Left kidney (tissue), 2 donors: Measurements from ENCODE around the gene EIF3A. TPM values are rescaled to one million over a fixed set of nuclear protein-coding genes. Genes with fewer than 3 reads are reported as not detected.
"Not testable (repeated sequence)": the region's sequence is repeated elsewhere in the genome, so short reads cannot be mapped to it uniquely, and the experiment has no call there.

Source experiments
- DNase-seq: peaks from one replicate; pipeline ENCODE4 v3.0.0-alpha.2; 2013
- polyA plus RNA-seq: library from polyadenylated mRNA; unstranded; fragments of 120-200 nt; gene quantifications from one replicate; pipeline ENCODE4 v1.2.1, GENCODE V29; 2013; ENCODE audit not compliant: insufficient read length

The EIF3A gene
- polyA plus RNA-seq, 1 donor, result 205 TPM

GRCh38 chr10:119051775-119052174 lies 28.8 kb downstream of the EIF3A start:
- no peak for DNase-seq

GRCh38 chr10:119049777-119050176 lies 30.8 kb downstream of the EIF3A start:
- no peak for DNase-seq

GRCh38 chr10:119049361-119049760 lies 31.3 kb downstream of the EIF3A start:
- DNase-seq, result no peak

- no peak for DNase-seq
Measured at GRCh38 chr10:119045561-119045960, 35.1 kb downstream of the EIF3A start.

GRCh38 chr10:119042169-119042568 lies 38.4 kb downstream of the EIF3A start:
- DNase-seq, result no peak

- DNase-seq, result peak; percentile 28
Measured at GRCh38 chr10:119041326-119041725, 39.3 kb downstream of the EIF3A start.

GRCh38 chr10:119039161-119039560 lies 41.5 kb downstream of the EIF3A start:
- no peak for DNase-seq

- no peak for DNase-seq
Measured at GRCh38 chr10:119031496-119032059, 49.0 kb downstream of the EIF3A start.

GRCh38 chr10:119030421-119031250 lies 50.0 kb downstream of the EIF3A start:
- DNase-seq, result peak; percentile 29

- DNase-seq, result peak; percentile 7
Measured at GRCh38 chr10:119029613-119030420, 50.8 kb downstream of the EIF3A start, which contains the start of gene NANOS1. NANOS1 (plus strand) TSS chr10:119029714; CDS start chr10:119029802, 88 bp downstream.

- DNase-seq, result peak; percentile 87
Measured at GRCh38 chr10:119028900-119029612, 51.6 kb downstream of the EIF3A start.

GRCh38 chr10:119028445-119028899 lies 52.1 kb downstream of the EIF3A start:
- not testable (repeated sequence) for DNase-seq

GRCh38 chr10:119026301-119027110 lies 54.1 kb downstream of the EIF3A start:
- DNase-seq, result no peak

GRCh38 chr10:119025776-119026175 lies 54.8 kb downstream of the EIF3A start:
- no peak for DNase-seq

GRCh38 chr10:119025336-119025735 lies 55.3 kb downstream of the EIF3A start:
- peak; percentile 8 for DNase-seq

- no peak for DNase-seq
Measured at GRCh38 chr10:119024882-119025281, 55.7 kb downstream of the EIF3A start.

GRCh38 chr10:119023553-119023868 lies 57.1 kb downstream of the EIF3A start:
- DNase-seq, result no peak

GRCh38 chr10:119022846-119023552 lies 57.6 kb downstream of the EIF3A start:
- DNase-seq, result no peak

GRCh38 chr10:119020627-119020946 lies 60.0 kb downstream of the EIF3A start:
- DNase-seq, result no peak

GRCh38 chr10:119007211-119007574 lies 73.4 kb downstream of the EIF3A start:
- DNase-seq, result no peak
